GM19397 (cell line): Measurements from ENCODE around the gene KIAA0753.
"Not testable (repeated sequence)": the region's sequence is repeated elsewhere in the genome, so short reads cannot be mapped to it uniquely, and the experiment has no call there.

Experiments
- ATAC-seq: cut with Tn5 transposase; IDR thresholded peaks from one replicate; pipeline ENCODE4 v1.9.1; 2021; ENCODE audit warnings: mild to moderate bottlenecking, moderate library complexity; ENCODE audit not compliant: unreplicated experiment

KIAA0753 gene

GRCh38 chr17:6573982-6574686 lies 66.4 kb downstream of the KIAA0753 start:
- no peak for ATAC-seq

- ATAC-seq: not testable (repeated sequence)
Measured at GRCh38 chr17:6573495-6573894, 67.0 kb downstream of the KIAA0753 start.

- ATAC-seq: no peak
Measured at GRCh38 chr17:6572972-6573370, 67.5 kb downstream of the KIAA0753 start.

- ATAC-seq: no peak
Measured at GRCh38 chr17:6571452-6571781, 69.1 kb downstream of the KIAA0753 start.

GRCh38 chr17:6570731-6571451 lies 69.6 kb downstream of the KIAA0753 start:
- ATAC-seq: no peak

- ATAC-seq: no peak
Measured at GRCh38 chr17:6569370-6570285, 70.9 kb downstream of the KIAA0753 start.

GRCh38 chr17:6568184-6568758 lies 72.2 kb downstream of the KIAA0753 start:
- ATAC-seq: no peak

- no peak for ATAC-seq
Measured at GRCh38 chr17:6567528-6568183, 72.9 kb downstream of the KIAA0753 start.

- ATAC-seq: no peak
Measured at GRCh38 chr17:6561446-6561845, 79.1 kb downstream of the KIAA0753 start.

- no peak for ATAC-seq
Measured at GRCh38 chr17:6560496-6560895, 80.0 kb downstream of the KIAA0753 start.

GRCh38 chr17:6559753-6560215 lies 80.7 kb downstream of the KIAA0753 start:
- ATAC-seq: no peak

GRCh38 chr17:6558932-6559752 lies 81.4 kb downstream of the KIAA0753 start:
- ATAC-seq: no peak

- ATAC-seq: no peak
Measured at GRCh38 chr17:6558276-6558675, 82.2 kb downstream of the KIAA0753 start.

GRCh38 chr17:6557040-6557438 lies 83.5 kb downstream of the KIAA0753 start:
- no peak for ATAC-seq

GRCh38 chr17:6556121-6557039 lies 84.1 kb downstream of the KIAA0753 start, which contains the start of gene PITPNM3:
Gene PITPNM3, minus strand, starts transcription at chr17:6556555. Its CDS starts 149 bp downstream, at chr17:6556406.
- ATAC-seq: no peak

- ATAC-seq: no peak
Measured at GRCh38 chr17:6555331-6556120, 85.0 kb downstream of the KIAA0753 start.

GRCh38 chr17:6554871-6555330 lies 85.6 kb downstream of the KIAA0753 start:
- no peak for ATAC-seq

GRCh38 chr17:6554342-6554741 lies 86.2 kb downstream of the KIAA0753 start:
- no peak for ATAC-seq
